ENCODE data around the gene BUD13.

Gene BUD13

GRCh38 chr11:116712428-116712827 lies 60.4 kb downstream of the BUD13 start:
- no peak for DNase-seq

- no peak for DNase-seq
These were observed 62.0 kb downstream of the BUD13 start for GRCh38 chr11:116710762-116711161.

- DNase-seq, result no peak
These were observed 62.6 kb downstream of the BUD13 start for GRCh38 chr11:116710001-116710674.

- no peak for DNase-seq
These were observed 65.0 kb downstream of the BUD13 start for GRCh38 chr11:116707746-116708145.

GRCh38 chr11:116707161-116707629 lies 65.6 kb downstream of the BUD13 start:
- no peak for DNase-seq

GRCh38 chr11:116703421-116703820 lies 69.4 kb downstream of the BUD13 start:
- DNase-seq, result no peak

- no peak for DNase-seq
These were observed 69.9 kb downstream of the BUD13 start for GRCh38 chr11:116702772-116703385.

GRCh38 chr11:116701876-116702275 lies 70.9 kb downstream of the BUD13 start:
- DNase-seq, result no peak

GRCh38 chr11:116701297-116701801 lies 71.4 kb downstream of the BUD13 start:
- no peak for DNase-seq

- DNase-seq, result no peak
These were observed 72.1 kb downstream of the BUD13 start for GRCh38 chr11:116700586-116701220.

Measured in activated T-cell treated with anti-CD3 and anti-CD28 coated beads for 4 hours (primary cell).